IMR-90 (cell line): ENCODE measurements around the gene ATP1A2. TPM values are rescaled to one million over a fixed set of nuclear protein-coding genes. Genes with fewer than 3 reads are reported as not detected.

ENCODE experiments used
- ATAC-seq: fragments of 200-7000 bp; cut with Tn5 transposase; 2 replicates; pipeline ENCODE4 v1.9.1; 2020; ENCODE audit warnings: low read depth, mild to moderate bottlenecking, moderate library complexity
- BruUV-seq: library from RNA; stranded (reverse); fragments of 400-500 nt; replicated peaks from 2 replicates; lab custom pipeline; 2021; lab: Mats Ljungman, UMichigan
- CTCF ChIA-PET: fragments of 300-600 bp; formaldehyde crosslinking; extraction: SDS; loops from one replicate; lab custom pipeline; 2021; ENCODE audit warnings: antibody characterized with exemption; lab: Yijun Ruan, JAX
- POLR2A ChIA-PET: fragments of 300-600 bp; sonication (Branson Sonifier 250); formaldehyde crosslinking; loops from one replicate; lab custom pipeline; 2022; ENCODE audit warnings: antibody characterized with exemption; ENCODE audit not compliant: unreplicated experiment; lab: Charles Lee
- DNase-seq: peaks from one replicate; pipeline ENCODE4 v3.0.0; 2013
- H2AFZ ChIP-seq: replicated peaks from 2 replicates; pipeline ENCODE3; 2013; ENCODE audit warnings: low read length, mild to moderate bottlenecking; ENCODE audit not compliant: poor library complexity
- H2AK5ac ChIP-seq: 2 replicates; pipeline ENCODE4 v1.6.1; 2013; ENCODE audit warnings: low read depth, low read length, inconsistent platforms
- H2AK9ac ChIP-seq: replicated peaks from 2 replicates; pipeline ENCODE3; 2013; ENCODE audit warnings: mild to moderate bottlenecking, low read depth, low read length, moderate library complexity; ENCODE audit not compliant: poor library complexity
- H2BK120ac ChIP-seq: 2 replicates; pipeline ENCODE4 v1.6.1; 2013; ENCODE audit warnings: low read depth, low read length, inconsistent platforms
- H2BK15ac ChIP-seq: 3 replicates; pipeline ENCODE4 v1.6.1; 2013; ENCODE audit warnings: low read depth, low read length, inconsistent platforms
- H2BK20ac ChIP-seq: 2 replicates; pipeline ENCODE4 v1.6.1; 2013; ENCODE audit warnings: low read depth, mild to moderate bottlenecking, inconsistent platforms, low read length, moderate library complexity
- H2BK5ac ChIP-seq: 2 replicates; pipeline ENCODE4 v1.6.1; 2013; ENCODE audit warnings: mild to moderate bottlenecking, low read depth, low read length, inconsistent platforms; ENCODE audit not compliant: poor library complexity, severe bottlenecking
- H3K14ac ChIP-seq: replicated peaks from 2 replicates; pipeline ENCODE4 v1.6.1; 2013; ENCODE audit warnings: low read depth, low read length, inconsistent platforms
- H3K18ac ChIP-seq: 2 replicates; pipeline ENCODE4 v1.6.1; 2013; ENCODE audit warnings: low read depth, low read length, control low read depth
- H3K23ac ChIP-seq: 2 replicates; pipeline ENCODE4 v1.6.1; 2013; ENCODE audit warnings: low read depth, low read length, inconsistent platforms
- H3K27ac ChIP-seq: 2 replicates; pipeline ENCODE4 v1.5.1; 2013; ENCODE audit warnings: mild to moderate bottlenecking, control low read depth, low read length; ENCODE audit not compliant: insufficient read depth
- H3K27me3 ChIP-seq: 2 replicates; pipeline ENCODE4 v1.6.1; 2013; ENCODE audit warnings: low read length; ENCODE audit not compliant: control insufficient read depth, insufficient read depth
- H3K36me3 ChIP-seq: 2 replicates; pipeline ENCODE4 v1.6.1; 2013; ENCODE audit warnings: low read length, mixed read lengths; ENCODE audit not compliant: control insufficient read depth, insufficient read depth
- H3K4ac ChIP-seq: 2 replicates; pipeline ENCODE4 v1.6.1; 2013; ENCODE audit warnings: low read depth, low read length, inconsistent platforms
- H3K4me1 ChIP-seq: 2 replicates; pipeline ENCODE4 v1.6.1; 2013; ENCODE audit warnings: low read length, mixed read lengths; ENCODE audit not compliant: control insufficient read depth, insufficient read depth
- H3K4me2 ChIP-seq: 2 replicates; pipeline ENCODE4 v1.6.1; 2013; ENCODE audit warnings: low read depth, mild to moderate bottlenecking, control low read depth, low read length, moderate library complexity
- H3K4me3 ChIP-seq: 2 replicates; pipeline ENCODE4 v1.5.1; 2013; ENCODE audit warnings: low read depth, mild to moderate bottlenecking, control low read depth, low read length, moderate library complexity; ENCODE audit not compliant: insufficient read depth
- H3K56ac ChIP-seq: 2 replicates; pipeline ENCODE4 v1.6.1; 2013; ENCODE audit warnings: low read length, inconsistent platforms; ENCODE audit not compliant: insufficient read depth; ENCODE audit errors: extremely low read depth
- H3K79me1 ChIP-seq, 2 experiments: 2 replicates each; pipeline ENCODE4 v1.6.1; 2013; ENCODE audit warnings: low read length in 2 of 2, inconsistent platforms in 1 of 2, low read depth in 1 of 2
- H3K9ac ChIP-seq: 2 replicates; pipeline ENCODE4 v1.6.1; 2013; ENCODE audit warnings: low read depth, low read length, control low read depth
- H3K9me1 ChIP-seq: 2 replicates; pipeline ENCODE4 v1.6.1; 2013; ENCODE audit warnings: low read length, inconsistent platforms; ENCODE audit not compliant: insufficient read depth
- H3K9me3 ChIP-seq: 2 replicates; pipeline ENCODE4 v1.6.1; 2013; ENCODE audit warnings: low read length; ENCODE audit not compliant: control insufficient read depth, insufficient read depth
- H4K20me1 ChIP-seq: 2 replicates; pipeline ENCODE4 v1.6.1; 2013; ENCODE audit warnings: low read length, inconsistent platforms; ENCODE audit not compliant: insufficient read depth
- H4K5ac ChIP-seq: 2 replicates; pipeline ENCODE4 v1.6.1; 2013; ENCODE audit warnings: mild to moderate bottlenecking, low read depth, low read length, control low read depth
- H4K8ac ChIP-seq, 2 experiments: 2 replicates each; pipeline ENCODE4 v1.6.1; 2013; ENCODE audit warnings: low read depth in 2 of 2, low read length in 2 of 2, control low read depth in 1 of 2, inconsistent platforms in 1 of 2
- H4K91ac ChIP-seq: 2 replicates; pipeline ENCODE4 v1.6.1; 2013; ENCODE audit warnings: low read depth, low read length, inconsistent platforms; ENCODE audit not compliant: insufficient read depth
- BHLHE40 ChIP-seq: fragments of 150-350 bp; IDR thresholded peaks from 2 replicates; pipeline ENCODE4 v1.6.1; 2016; ENCODE audit warnings: mild to moderate bottlenecking, low read depth, low read length
- CEBPB ChIP-seq: IDR thresholded peaks from 2 replicates; pipeline ENCODE4 v1.6.1; 2012; ENCODE audit warnings: low read depth, low read length, improper control_type of control experiment
- CHD1 ChIP-seq: IDR thresholded peaks from 2 replicates; pipeline ENCODE4 v1.6.1; 2012; ENCODE audit warnings: low read depth, low read length, improper control_type of control experiment
- CTCF ChIP-seq: conservative IDR thresholded peaks from 2 replicates; pipeline ENCODE4 v1.5.1; 2012; ENCODE audit warnings: mild to moderate bottlenecking, low read depth, low read length, improper control_type of control experiment
- ELK1 ChIP-seq: fragments of 150-350 bp; IDR thresholded peaks from 2 replicates; pipeline ENCODE4 v1.6.1; 2016; ENCODE audit warnings: low read depth, mild to moderate bottlenecking, low read length, moderate library complexity, borderline replicate concordance
- FOS ChIP-seq: fragments of 150-350 bp; IDR thresholded peaks from 2 replicates; pipeline ENCODE4 v1.6.1; 2016; ENCODE audit warnings: low read depth, low read length
- MAFK ChIP-seq: IDR thresholded peaks from 2 replicates; pipeline ENCODE4 v1.6.1; 2012; ENCODE audit warnings: low read depth, low read length, improper control_type of control experiment
- MAZ ChIP-seq: IDR thresholded peaks from 2 replicates; pipeline ENCODE4 v1.6.1; 2012; ENCODE audit warnings: low read depth, mild to moderate bottlenecking, low read length, improper control_type of control experiment, moderate library complexity, borderline replicate concordance
- MXI1 ChIP-seq: IDR thresholded peaks from 2 replicates; pipeline ENCODE4 v1.6.1; 2012; ENCODE audit warnings: low read depth, mild to moderate bottlenecking, low read length, moderate library complexity, borderline replicate concordance
- NFE2L2 ChIP-seq: fragments of 150-350 bp; IDR thresholded peaks from 2 replicates; pipeline ENCODE4 v1.6.1; 2016; ENCODE audit warnings: low read depth, mild to moderate bottlenecking, low read length
- POLR2A ChIP-seq: IDR thresholded peaks from 2 replicates; pipeline ENCODE4 v1.6.1; 2012; ENCODE audit warnings: mild to moderate bottlenecking, low read depth, low read length
- RAD21 ChIP-seq: IDR thresholded peaks from 2 replicates; pipeline ENCODE4 v1.6.1; 2012; ENCODE audit warnings: low read length, improper control_type of control experiment
- RCOR1 ChIP-seq: IDR thresholded peaks from 2 replicates; pipeline ENCODE4 v1.6.1; 2012; ENCODE audit warnings: mild to moderate bottlenecking, low read length, improper control_type of control experiment; ENCODE audit not compliant: insufficient replicate concordance
- RFX5 ChIP-seq: IDR thresholded peaks from 2 replicates; pipeline ENCODE4 v1.8.0; 2012; ENCODE audit warnings: low read depth, mild to moderate bottlenecking, low read length, moderate library complexity
- SMC3 ChIP-seq: fragments of 150-350 bp; IDR thresholded peaks from 2 replicates; pipeline ENCODE4 v1.6.1; 2016; ENCODE audit warnings: low read depth, mild to moderate bottlenecking, antibody characterized with exemption, low read length, moderate library complexity
- USF2 ChIP-seq: fragments of 150-350 bp; IDR thresholded peaks from 2 replicates; pipeline ENCODE4 v1.6.1; 2017; ENCODE audit warnings: mild to moderate bottlenecking, antibody characterized with exemption, low read length, low read depth
- WGBS, 2 experiments: methylation state at CpG; one replicate each; pipeline versions ENCODE4 v1.1.5 to v1.1.7; 2013; ENCODE audit warnings: missing lambda C conversion rate in 2 of 2; ENCODE audit not compliant: insufficient read length in 1 of 2; ENCODE audit errors: extremely low coverage in 2 of 2; 5-methylcytosine and 5-hydroxymethylcytosine counted together
- dilution Hi-C: fragments of 300-500 bp; cut with HindIII; formaldehyde crosslinking; loops from one replicate; pipeline ENCODE4 v1.14.3; 2018; ENCODE audit warnings: low sequenced_read_pairs; ENCODE audit not compliant: unreplicated experiment
- in situ Hi-C: fragments of 300-500 bp; cut with MboI; formaldehyde crosslinking; loops from 3 replicates; pipeline ENCODE4 v1.14.3; 2019; ENCODE audit warnings: low sequenced_read_pairs, inconsistent platforms, mixed read lengths
- intact Hi-C: fragments of 100-400 bp; cut with micrococcal nuclease; formaldehyde crosslinking; loops from 2 replicates; pipeline ENCODE4 v1.10.0; 2022
- polyA plus RNA-seq, 3 experiments: library from polyadenylated mRNA; depleted of rRNA; stranded (reverse); fragments of >200 nt; gene quantifications; 2 replicates each; pipeline ENCODE4 v1.2.3, GENCODE V29; 2012; ENCODE audit warnings: low replicate concordance in 1 of 3
- total RNA-seq: library from RNA; depleted of rRNA; stranded (reverse); fragments of >200 nt; gene quantifications from 2 replicates; pipeline ENCODE4 v1.2.3, GENCODE V29; 2012

Gene ATP1A2
- total and polyA plus RNA-seq, 2 of the 4 experiments (the other 2 are of a cell fraction): under 0.01 to 0.15 TPM

GRCh38 chr1:160134791-160135572 is 19.4 kb downstream of the ATP1A2 start:
- whole genome bisulfite sequencing, 2 experiments: 75% methylated on average over 9 of the region's 20 CpGs; no CpG with 5 or more reads in 1 of the 2 experiments
- H4K5ac ChIP-seq: no peak overlapping the region
- no peak overlapping the region for H2AFZ ChIP-seq
- no peak overlapping the region for H3K4ac ChIP-seq
- no peak overlapping the region for H3K18ac ChIP-seq
- intact Hi-C loops: no loop called here
- H2AK5ac ChIP-seq: no peak overlapping the region
- no peak overlapping the region for H3K27ac ChIP-seq
- no peaks in the 10 kb centered on the region for H3K36me3 ChIP-seq
- H3K27me3 ChIP-seq: peaks cover 41% of the 10 kb centered on the region
- DNase-seq (no peak), ATAC-seq (no peak)
- H4K20me1 ChIP-seq: no peaks in the 10 kb centered on the region
- H2BK20ac ChIP-seq: no peak overlapping the region
- H3K4me2 ChIP-seq: no peak overlapping the region
- H3K9me3 ChIP-seq: no peaks in the 10 kb centered on the region
- H3K9me1 ChIP-seq: no peaks in the 10 kb centered on the region
- CTCF ChIA-PET: no interaction called here
- H3K56ac ChIP-seq: no peak overlapping the region
- H3K79me1 ChIP-seq: no peaks in the 10 kb centered on the region
- no TSS peak for BruUV-seq
- no peak overlapping the region for H2AK9ac ChIP-seq
- no peak overlapping the region for H2BK120ac ChIP-seq
- POLR2A ChIA-PET: no interaction called here
- in situ Hi-C loops: no loop called here
- no peak overlapping the region for H2BK5ac ChIP-seq
- H3K14ac ChIP-seq: no peak overlapping the region
- H4K8ac ChIP-seq: no peak overlapping the region
- H3K23ac ChIP-seq: no peak overlapping the region
- H2BK15ac ChIP-seq: no peak overlapping the region
- no peaks in the 10 kb centered on the region for H3K4me1 ChIP-seq
- dilution Hi-C loops: no loop called here
- H3K9ac ChIP-seq: no peak overlapping the region
- TF ChIP-seq FOS (no peak), POLR2A (no peak), USF2 (no peak), RAD21 (no peak), MAFK (no peak), CHD1 (no peak), ELK1 (no peak), MXI1 (no peak), CTCF (no peak), SMC3 (no peak), RCOR1 (no peak), CEBPB (no peak), RFX5 (no peak), NFE2L2 (no peak), MAZ (no peak), BHLHE40 (no peak)
- H3K4me3 ChIP-seq: no peak overlapping the region
- no peak overlapping the region for H4K91ac ChIP-seq
